ENCODE results near the gene SSH3.
A peak's percentile ranks its signal among the peaks of the same experiment; 100 is the strongest.

The SSH3 gene

GRCh38 chr11:67308031-67308866 lies 4.9 kb downstream of the SSH3 start:
- no peak overlapping the region for H3K4me3 ChIP-seq (ENCODE audit: insufficient read length, low read depth)
- H3K9ac ChIP-seq (ENCODE audit: insufficient read length, low read depth) = peak overlapping the region; percentile 5
- H3K36me3 ChIP-seq (ENCODE audit: insufficient read depth, insufficient read length, low read length) = peaks cover 57% of the 10 kb centered on the region
- DNase-seq (ENCODE audit: low read depth, low spot score) = no peak
- no peaks in the 10 kb centered on the region for H3K27me3 ChIP-seq (ENCODE audit: insufficient read depth, insufficient read length)
- no peaks in the 10 kb centered on the region for H3K9me3 ChIP-seq (ENCODE audit: insufficient read depth, low read length)
- TF ChIP-seq YY1 (IDR thresholded peaks at IDR 0.05; ENCODE audit: insufficient read depth, insufficient read length) (no peak), ZNF274 (IDR thresholded peaks at IDR 0.05; ENCODE audit: low read depth, low read length) (no peak), SUZ12 (IDR thresholded peaks at IDR 0.05; ENCODE audit: extremely low read depth, insufficient read depth, insufficient read length) (no peak)
- peaks cover 30% of the 10 kb centered on the region for H3K4me1 ChIP-seq (ENCODE audit: insufficient read depth, insufficient read length)

- Histone ChIP-seq H3K9ac (ENCODE audit: insufficient read length, low read depth) (no peak overlapping the region), H3K4me3 (ENCODE audit: insufficient read length, low read depth) (no peak overlapping the region), H3K4me1 (ENCODE audit: insufficient read depth, insufficient read length) (peaks cover 28% of the 10 kb centered on the region), H3K27me3 (ENCODE audit: insufficient read depth, insufficient read length) (no peaks in the 10 kb centered on the region), H3K36me3 (ENCODE audit: insufficient read depth, insufficient read length, low read length) (peaks cover 57% of the 10 kb centered on the region), H3K9me3 (ENCODE audit: insufficient read depth, low read length) (no peaks in the 10 kb centered on the region)
- TF ChIP-seq YY1 (IDR thresholded peaks at IDR 0.05; ENCODE audit: insufficient read depth, insufficient read length) = no peak
- TF ChIP-seq ZNF274 (IDR thresholded peaks at IDR 0.05; ENCODE audit: low read depth, low read length) = no peak
- no peak for TF ChIP-seq SUZ12 (IDR thresholded peaks at IDR 0.05; ENCODE audit: extremely low read depth, insufficient read depth, insufficient read length)
- no peak for DNase-seq (ENCODE audit: low read depth, low spot score)
These were observed 5.8 kb downstream of the SSH3 start for GRCh38 chr11:67309166-67309565.

GRCh38 chr11:67309661-67310061 lies 6.3 kb downstream of the SSH3 start:
- no peak for DNase-seq (ENCODE audit: low read depth, low spot score)
- Histone ChIP-seq H3K4me1 (ENCODE audit: insufficient read depth, insufficient read length) (peaks cover 23% of the 10 kb centered on the region), H3K4me3 (ENCODE audit: insufficient read length, low read depth) (no peak overlapping the region), H3K27me3 (ENCODE audit: insufficient read depth, insufficient read length) (no peaks in the 10 kb centered on the region), H3K36me3 (ENCODE audit: insufficient read depth, insufficient read length, low read length) (peaks cover 57% of the 10 kb centered on the region), H3K9me3 (ENCODE audit: insufficient read depth, low read length) (no peaks in the 10 kb centered on the region), H3K9ac (ENCODE audit: insufficient read length, low read depth) (no peak overlapping the region)
- TF ChIP-seq ZNF274 (IDR thresholded peaks at IDR 0.05; ENCODE audit: low read depth, low read length) = no peak
- TF ChIP-seq YY1 (IDR thresholded peaks at IDR 0.05; ENCODE audit: insufficient read depth, insufficient read length) = no peak
- TF ChIP-seq SUZ12 (IDR thresholded peaks at IDR 0.05; ENCODE audit: extremely low read depth, insufficient read depth, insufficient read length) = no peak

- H3K9ac ChIP-seq (ENCODE audit: insufficient read length, low read depth) = no peak overlapping the region
- no peak for TF ChIP-seq YY1 (IDR thresholded peaks at IDR 0.05; ENCODE audit: insufficient read depth, insufficient read length)
- TF ChIP-seq ZNF274 (IDR thresholded peaks at IDR 0.05; ENCODE audit: low read depth, low read length) = no peak
- TF ChIP-seq SUZ12 (IDR thresholded peaks at IDR 0.05; ENCODE audit: extremely low read depth, insufficient read depth, insufficient read length) = no peak
- no peak for DNase-seq (ENCODE audit: low read depth, low spot score)
- H3K4me3 ChIP-seq (ENCODE audit: insufficient read length, low read depth) = no peak overlapping the region
- no peaks in the 10 kb centered on the region for H3K9me3 ChIP-seq (ENCODE audit: insufficient read depth, low read length)
- H3K27me3 ChIP-seq (ENCODE audit: insufficient read depth, insufficient read length) = no peaks in the 10 kb centered on the region
- H3K36me3 ChIP-seq (ENCODE audit: insufficient read depth, insufficient read length, low read length) = peaks cover 57% of the 10 kb centered on the region
- H3K4me1 ChIP-seq (ENCODE audit: insufficient read depth, insufficient read length) = peaks cover 20% of the 10 kb centered on the region
These were observed 7.1 kb downstream of the SSH3 start for GRCh38 chr11:67310246-67311050.

GRCh38 chr11:67311051-67311555 lies 7.8 kb downstream of the SSH3 start:
- no peak for DNase-seq (ENCODE audit: low read depth, low spot score)
- Histone ChIP-seq H3K36me3 (ENCODE audit: insufficient read depth, insufficient read length, low read length) (peaks cover 57% of the 10 kb centered on the region), H3K9ac (ENCODE audit: insufficient read length, low read depth) (no peak overlapping the region), H3K27me3 (ENCODE audit: insufficient read depth, insufficient read length) (no peaks in the 10 kb centered on the region), H3K4me1 (ENCODE audit: insufficient read depth, insufficient read length) (peaks cover 23% of the 10 kb centered on the region), H3K4me3 (ENCODE audit: insufficient read length, low read depth) (no peak overlapping the region), H3K9me3 (ENCODE audit: insufficient read depth, low read length) (no peaks in the 10 kb centered on the region)
- TF ChIP-seq SUZ12 (IDR thresholded peaks at IDR 0.05; ENCODE audit: extremely low read depth, insufficient read depth, insufficient read length) = no peak
- TF ChIP-seq ZNF274 (IDR thresholded peaks at IDR 0.05; ENCODE audit: low read depth, low read length) = no peak
- TF ChIP-seq YY1 (IDR thresholded peaks at IDR 0.05; ENCODE audit: insufficient read depth, insufficient read length) = no peak

GRCh38 chr11:67311556-67312082 lies 8.3 kb downstream of the SSH3 start:
- TF ChIP-seq ZNF274 (IDR thresholded peaks at IDR 0.05; ENCODE audit: low read depth, low read length) (no peak), SUZ12 (IDR thresholded peaks at IDR 0.05; ENCODE audit: extremely low read depth, insufficient read depth, insufficient read length) (no peak), YY1 (IDR thresholded peaks at IDR 0.05; ENCODE audit: insufficient read depth, insufficient read length) (no peak)
- DNase-seq (ENCODE audit: low read depth, low spot score) = no peak
- no peak overlapping the region for H3K9ac ChIP-seq (ENCODE audit: insufficient read length, low read depth)

More at GRCh38 chr11:67311556-67312082, 8.3 kb downstream of the SSH3 start:
- no peak overlapping the region for H3K4me3 ChIP-seq (ENCODE audit: insufficient read length, low read depth)
- H3K4me1 ChIP-seq (ENCODE audit: insufficient read depth, insufficient read length) = peaks cover 23% of the 10 kb centered on the region
- H3K36me3 ChIP-seq (ENCODE audit: insufficient read depth, insufficient read length, low read length) = peaks cover 53% of the 10 kb centered on the region
- H3K9me3 ChIP-seq (ENCODE audit: insufficient read depth, low read length) = no peaks in the 10 kb centered on the region
- no peaks in the 10 kb centered on the region for H3K27me3 ChIP-seq (ENCODE audit: insufficient read depth, insufficient read length)

All from NT2/D1 (cell line).